Gastrocnemius medialis (tissue), 4 donors: ENCODE data around the gene PIP4P1. TPM values are rescaled to one million over a fixed set of nuclear protein-coding genes. Genes with fewer than 3 reads are reported as not detected.

Experiments used
- ATAC-seq, 2 donors: fragments of 150-250 bp; one replicate each; pipeline ENCODE4 v1.9.1; 2016
- DNase-seq, 2 donors: peaks; one replicate each; pipeline ENCODE4 v3.0.0-alpha.2; 2019
- H3K27ac ChIP-seq, 4 donors: fragments of 200-600 bp; sonication (generic); 1 replicate in 1 of 4; 2 replicates in 3 of 4; pipeline ENCODE4 v1.5.1; 2016 to 2018; ENCODE audit warnings: mild to moderate bottlenecking in 2 of 4, moderate library complexity in 1 of 4
- H3K27me3 ChIP-seq, 3 donors: fragments of 200-600 bp; sonication (generic) in 2 of 3; 1 replicate in 1 of 3; 2 replicates in 2 of 3; pipeline versions ENCODE4 v1.5.1 to v1.6.0; 2016 to 2019; ENCODE audit warnings: mild to moderate bottlenecking in 1 of 3, moderate library complexity in 1 of 3
- H3K36me3 ChIP-seq, 2 donors: fragments of 200-600 bp; sonication (generic) in 1 of 2; one replicate each; pipeline ENCODE4 v1.5.1; 2017 to 2018
- H3K4me1 ChIP-seq, 2 donors: fragments of 200-600 bp; sonication (generic) in 1 of 2; one replicate each; pipeline ENCODE4 v1.5.1; 2016 to 2017; ENCODE audit warnings: mild to moderate bottlenecking in 2 of 2
- H3K4me3 ChIP-seq, 4 donors: fragments of 200-600 bp; sonication (generic) in 3 of 4; 1 replicate in 1 of 4; 2 replicates in 3 of 4; pipeline ENCODE4 v1.5.1; 2016 to 2019; ENCODE audit warnings: mild to moderate bottlenecking in 2 of 4
- H3K9me3 ChIP-seq, 3 donors: fragments of 200-600 bp; sonication (generic) in 2 of 3; 1 replicate in 1 of 3; 2 replicates in 2 of 3; pipeline ENCODE4 v1.5.1; 2016 to 2019
- POLR2A ChIP-seq, 2 donors: fragments of 450-650 bp; IDR thresholded peaks; one replicate each; pipeline ENCODE4 v1.6.1; 2017; ENCODE audit warnings: antibody characterized with exemption in 2 of 2, mild to moderate bottlenecking in 2 of 2, moderate library complexity in 2 of 2
- in situ Hi-C, 4 donors: fragments of 200-750 bp; cut with MboI; loops; one replicate each; pipeline versions ENCODE4 v1.15.0 to v1.8.0; 2017; ENCODE audit warnings: low sequenced_read_pairs in 4 of 4
- intact Hi-C: fragments of 100-400 bp; cut with DNase I; formaldehyde crosslinking; loops from one replicate; pipeline ENCODE4 v1.15.1; 2023; ENCODE audit warnings: low total_unique reads
- total RNA-seq, 4 donors: library from RNA; depleted of rRNA; stranded (reverse); fragments of >200 nt; gene quantifications; one replicate each; pipeline versions ENCODE4 v1.1.0 to v1.2.3, GENCODE V29; 2016
- TF ChIP-seq, protein P1 (sequence below), 5 experiments: fragments of 450-650 bp in 3 of 5; fragments of 200-600 bp in 2 of 5; sonication (generic) in 2 of 5; IDR thresholded peaks in 4 of 5; conservative IDR thresholded peaks in 1 of 5; 1 replicate in 4 of 5; 2 replicates in 1 of 5; pipeline ENCODE4 v1.5.1; 2016 to 2019; ENCODE audit warnings: antibody characterized with exemption in 5 of 5, mild to moderate bottlenecking in 3 of 5, moderate library complexity in 3 of 5

Gene PIP4P1
- total RNA-seq, 4 donors from 2014 or later: 18.8 to 38.5 (median 21.7) TPM

DNA sequence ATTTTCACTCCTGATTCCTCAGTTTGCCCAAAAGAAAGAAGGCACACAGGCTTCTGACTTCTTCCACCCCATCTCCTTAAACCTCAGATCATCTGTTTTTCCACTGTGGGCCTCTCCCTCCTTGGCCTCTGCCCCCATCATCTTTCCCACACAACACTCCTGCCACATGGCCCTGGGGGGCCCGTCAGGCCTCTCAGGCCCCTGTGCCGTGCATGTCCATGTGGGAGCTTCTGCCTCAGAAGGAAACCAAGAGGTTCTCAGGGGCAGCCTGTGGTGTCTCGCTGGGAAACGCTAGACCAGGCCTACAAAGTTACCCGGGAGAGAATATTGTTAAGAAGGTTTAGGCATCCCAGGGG lies 33.2 kb downstream of the PIP4P1 start:
- peaks cover 23 to 39% of the 10 kb centered on the region in 2 donors for H3K4me1 ChIP-seq
- in situ Hi-C loops: no loop called here
- H3K9me3 ChIP-seq: no peaks in the 10 kb centered on the region
- peak overlapping the region in 2 of 4 donors; percentile 33 to 46 for H3K27ac ChIP-seq
- no peak for TF ChIP-seq POLR2A (IDR thresholded peaks at IDR 0.05)
- TF ChIP-seq, protein P1, sequence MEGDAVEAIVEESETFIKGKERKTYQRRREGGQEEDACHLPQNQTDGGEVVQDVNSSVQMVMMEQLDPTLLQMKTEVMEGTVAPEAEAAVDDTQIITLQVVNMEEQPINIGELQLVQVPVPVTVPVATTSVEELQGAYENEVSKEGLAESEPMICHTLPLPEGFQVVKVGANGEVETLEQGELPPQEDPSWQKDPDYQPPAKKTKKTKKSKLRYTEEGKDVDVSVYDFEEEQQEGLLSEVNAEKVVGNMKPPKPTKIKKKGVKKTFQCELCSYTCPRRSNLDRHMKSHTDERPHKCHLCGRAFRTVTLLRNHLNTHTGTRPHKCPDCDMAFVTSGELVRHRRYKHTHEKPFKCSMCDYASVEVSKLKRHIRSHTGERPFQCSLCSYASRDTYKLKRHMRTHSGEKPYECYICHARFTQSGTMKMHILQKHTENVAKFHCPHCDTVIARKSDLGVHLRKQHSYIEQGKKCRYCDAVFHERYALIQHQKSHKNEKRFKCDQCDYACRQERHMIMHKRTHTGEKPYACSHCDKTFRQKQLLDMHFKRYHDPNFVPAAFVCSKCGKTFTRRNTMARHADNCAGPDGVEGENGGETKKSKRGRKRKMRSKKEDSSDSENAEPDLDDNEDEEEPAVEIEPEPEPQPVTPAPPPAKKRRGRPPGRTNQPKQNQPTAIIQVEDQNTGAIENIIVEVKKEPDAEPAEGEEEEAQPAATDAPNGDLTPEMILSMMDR (IDR thresholded peaks at IDR 0.05 in 4 of 5, conservative IDR thresholded peaks at IDR 0.05 in 1 of 5): no peak
- DNase-seq (no peak), ATAC-seq (no peak)
- H3K4me3 ChIP-seq: no peak overlapping the region
- H3K36me3 ChIP-seq: no peaks in the 10 kb centered on the region
- intact Hi-C loops: no loop called here
- H3K27me3 ChIP-seq: no peaks in the 10 kb centered on the region

DNA sequence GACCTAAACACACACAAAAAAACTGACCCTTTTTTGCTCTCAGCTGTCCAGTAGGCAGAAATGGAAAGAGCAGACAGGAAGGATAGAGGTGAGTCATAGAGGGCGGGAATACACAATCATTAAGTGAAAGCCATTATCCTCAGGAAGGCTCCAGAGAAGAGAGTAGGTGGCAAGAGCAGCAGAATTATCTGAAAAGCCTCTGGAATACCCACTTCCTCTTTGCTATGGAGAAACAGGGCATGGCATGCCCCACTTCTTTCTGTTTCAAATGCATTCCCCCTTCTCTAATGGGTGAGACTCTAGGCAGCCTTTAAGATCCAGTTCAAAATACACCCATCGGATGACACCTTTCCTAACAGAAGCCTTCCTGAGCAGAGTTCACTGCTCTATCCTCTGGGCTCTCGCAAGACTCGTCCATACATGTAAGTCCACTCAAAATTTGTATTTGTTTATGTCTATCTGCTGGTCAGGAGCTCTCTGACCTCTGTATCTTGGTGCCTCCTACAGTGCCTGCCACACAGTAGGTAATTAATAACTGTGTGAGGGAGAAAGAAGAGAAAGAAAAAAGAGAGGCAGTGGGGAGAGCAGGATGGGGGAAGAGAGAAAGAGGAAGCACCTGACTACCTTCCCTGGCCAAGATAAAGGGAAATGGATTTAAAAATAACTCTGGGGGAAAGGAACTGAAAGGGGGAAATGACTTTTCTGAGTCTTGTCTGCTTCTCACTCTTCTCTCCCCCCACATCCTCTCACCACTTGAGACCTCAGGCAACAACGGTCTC lies 33.8 kb downstream of the PIP4P1 start:
- intact Hi-C loops: no loop called here
- DNase-seq (no peak), ATAC-seq (no peak)
- Histone ChIP-seq H3K4me3 (no peak overlapping the region), H3K9me3 (no peaks in the 10 kb centered on the region), H3K4me1 (peaks cover 21 to 33% of the 10 kb centered on the region in 2 donors), H3K27me3 (no peaks in the 10 kb centered on the region), H3K27ac (peak overlapping the region; percentile 2 to 46 (median 40)), H3K36me3 (no peaks in the 10 kb centered on the region)
- TF ChIP-seq, protein P1 (IDR thresholded peaks at IDR 0.05 in 4 of 5, conservative IDR thresholded peaks at IDR 0.05 in 1 of 5): no peak
- no peak for TF ChIP-seq POLR2A (IDR thresholded peaks at IDR 0.05)
- in situ Hi-C loops: no loop called here

DNA sequence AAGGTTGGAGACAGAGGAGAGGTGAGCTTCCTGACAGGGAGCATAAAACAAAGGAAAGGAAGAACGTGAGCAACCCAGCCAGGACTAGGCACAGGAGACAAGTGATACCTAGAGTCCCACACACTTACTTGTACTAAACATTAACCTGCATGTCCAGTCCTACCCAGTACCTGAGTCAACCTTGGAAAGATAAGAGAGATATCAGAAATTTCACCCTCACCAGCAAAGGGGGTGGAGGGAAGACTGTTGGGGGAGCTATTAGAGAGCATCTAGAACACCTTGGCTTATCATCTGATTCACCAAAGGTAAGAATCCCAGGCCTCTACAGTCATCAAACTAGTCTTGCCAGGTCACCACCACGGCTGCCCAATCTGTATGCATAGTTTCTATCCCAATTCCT lies 36.4 kb downstream of the PIP4P1 start:
- ATAC-seq (no peak), DNase-seq (no peak)
- no peaks in the 10 kb centered on the region for H3K9me3 ChIP-seq
- H3K36me3 ChIP-seq: no peaks in the 10 kb centered on the region
- H3K27ac ChIP-seq: no peak overlapping the region
- TF ChIP-seq, protein P1 (IDR thresholded peaks at IDR 0.05 in 4 of 5, conservative IDR thresholded peaks at IDR 0.05 in 1 of 5): no peak
- TF ChIP-seq POLR2A (IDR thresholded peaks at IDR 0.05): no peak
- in situ Hi-C loops: loop anchor here in 2 of 4 donors (25.0 kb wide), 1 partner anchor 187 kb away; no protein-coding TSS in a partner anchor
- peaks cover 8 to 9% of the 10 kb centered on the region in 2 donors for H3K4me1 ChIP-seq
- H3K4me3 ChIP-seq: no peak overlapping the region
- intact Hi-C loops: no loop called here
- H3K27me3 ChIP-seq: no peaks in the 10 kb centered on the region

DNA sequence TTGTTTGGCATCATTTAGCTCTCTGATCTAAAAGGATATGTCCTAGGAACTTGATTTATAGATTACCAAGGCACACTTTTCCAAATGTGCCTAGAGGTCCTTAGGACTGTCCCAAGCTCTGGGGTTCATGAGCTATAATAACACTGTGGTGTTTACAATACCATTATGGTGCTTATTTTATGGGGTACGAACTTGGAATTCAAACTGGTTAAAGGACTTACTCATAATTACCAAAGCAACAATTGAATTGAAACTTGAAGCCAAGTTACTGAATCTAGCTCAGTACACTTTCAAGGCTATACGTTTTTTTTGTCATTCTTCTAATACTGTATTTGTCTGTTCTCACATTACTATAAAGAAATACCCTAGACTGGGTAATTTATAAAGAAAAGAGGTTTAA lies 38.3 kb downstream of the PIP4P1 start:
- ATAC-seq (no peak), DNase-seq (no peak)
- H3K27ac ChIP-seq: no peak overlapping the region
- H3K27me3 ChIP-seq: no peaks in the 10 kb centered on the region
- H3K9me3 ChIP-seq: no peaks in the 10 kb centered on the region
- intact Hi-C loops (no loop called here), in situ Hi-C loops (loop anchor here in 2 of 4 donors (25.0 kb wide), 1 partner anchor 189 kb away; no protein-coding TSS in a partner anchor)
- H3K4me3 ChIP-seq: no peak overlapping the region
- H3K4me1 ChIP-seq: peaks cover 5 to 8% of the 10 kb centered on the region in 2 donors
- no peaks in the 10 kb centered on the region for H3K36me3 ChIP-seq
- TF ChIP-seq, protein P1 (IDR thresholded peaks at IDR 0.05 in 4 of 5, conservative IDR thresholded peaks at IDR 0.05 in 1 of 5): no peak
